IMR-90 (cell line): ENCODE results near the gene BTBD6. TPM values are rescaled to one million over a fixed set of nuclear protein-coding genes. Genes with fewer than 3 reads are reported as not detected.

Experiments used
- ATAC-seq: fragments of 200-7000 bp; cut with Tn5 transposase; 2 replicates; pipeline ENCODE4 v1.9.1; 2020; ENCODE audit warnings: low read depth, mild to moderate bottlenecking, moderate library complexity
- BruUV-seq: library from RNA; stranded (reverse); fragments of 400-500 nt; replicated peaks from 2 replicates; lab custom pipeline; 2021; lab: Mats Ljungman, UMichigan
- CTCF ChIA-PET: fragments of 300-600 bp; formaldehyde crosslinking; extraction: SDS; loops from one replicate; lab custom pipeline; 2021; ENCODE audit warnings: antibody characterized with exemption; lab: Yijun Ruan, JAX
- POLR2A ChIA-PET: fragments of 300-600 bp; sonication (Branson Sonifier 250); formaldehyde crosslinking; loops from one replicate; lab custom pipeline; 2022; ENCODE audit warnings: antibody characterized with exemption; ENCODE audit not compliant: unreplicated experiment; lab: Charles Lee
- DNase-seq: peaks from one replicate; pipeline ENCODE4 v3.0.0; 2013
- H2AFZ ChIP-seq: replicated peaks from 2 replicates; pipeline ENCODE3; 2013; ENCODE audit warnings: low read length, mild to moderate bottlenecking; ENCODE audit not compliant: poor library complexity
- H2AK5ac ChIP-seq: 2 replicates; pipeline ENCODE4 v1.6.1; 2013; ENCODE audit warnings: low read depth, low read length, inconsistent platforms
- H2AK9ac ChIP-seq: replicated peaks from 2 replicates; pipeline ENCODE3; 2013; ENCODE audit warnings: mild to moderate bottlenecking, low read depth, low read length, moderate library complexity; ENCODE audit not compliant: poor library complexity
- H2BK120ac ChIP-seq: 2 replicates; pipeline ENCODE4 v1.6.1; 2013; ENCODE audit warnings: low read depth, low read length, inconsistent platforms
- H2BK15ac ChIP-seq: 3 replicates; pipeline ENCODE4 v1.6.1; 2013; ENCODE audit warnings: low read depth, low read length, inconsistent platforms
- H2BK20ac ChIP-seq: 2 replicates; pipeline ENCODE4 v1.6.1; 2013; ENCODE audit warnings: low read depth, mild to moderate bottlenecking, inconsistent platforms, low read length, moderate library complexity
- H2BK5ac ChIP-seq: 2 replicates; pipeline ENCODE4 v1.6.1; 2013; ENCODE audit warnings: mild to moderate bottlenecking, low read depth, low read length, inconsistent platforms; ENCODE audit not compliant: poor library complexity, severe bottlenecking
- H3K14ac ChIP-seq: replicated peaks from 2 replicates; pipeline ENCODE4 v1.6.1; 2013; ENCODE audit warnings: low read depth, low read length, inconsistent platforms
- H3K18ac ChIP-seq: 2 replicates; pipeline ENCODE4 v1.6.1; 2013; ENCODE audit warnings: low read depth, low read length, control low read depth
- H3K23ac ChIP-seq: 2 replicates; pipeline ENCODE4 v1.6.1; 2013; ENCODE audit warnings: low read depth, low read length, inconsistent platforms
- H3K27ac ChIP-seq: 2 replicates; pipeline ENCODE4 v1.5.1; 2013; ENCODE audit warnings: mild to moderate bottlenecking, control low read depth, low read length; ENCODE audit not compliant: insufficient read depth
- H3K27me3 ChIP-seq: 2 replicates; pipeline ENCODE4 v1.6.1; 2013; ENCODE audit warnings: low read length; ENCODE audit not compliant: control insufficient read depth, insufficient read depth
- H3K36me3 ChIP-seq: 2 replicates; pipeline ENCODE4 v1.6.1; 2013; ENCODE audit warnings: low read length, mixed read lengths; ENCODE audit not compliant: control insufficient read depth, insufficient read depth
- H3K4ac ChIP-seq: 2 replicates; pipeline ENCODE4 v1.6.1; 2013; ENCODE audit warnings: low read depth, low read length, inconsistent platforms
- H3K4me1 ChIP-seq: 2 replicates; pipeline ENCODE4 v1.6.1; 2013; ENCODE audit warnings: low read length, mixed read lengths; ENCODE audit not compliant: control insufficient read depth, insufficient read depth
- H3K4me2 ChIP-seq: 2 replicates; pipeline ENCODE4 v1.6.1; 2013; ENCODE audit warnings: low read depth, mild to moderate bottlenecking, control low read depth, low read length, moderate library complexity
- H3K4me3 ChIP-seq: 2 replicates; pipeline ENCODE4 v1.5.1; 2013; ENCODE audit warnings: low read depth, mild to moderate bottlenecking, control low read depth, low read length, moderate library complexity; ENCODE audit not compliant: insufficient read depth
- H3K56ac ChIP-seq: 2 replicates; pipeline ENCODE4 v1.6.1; 2013; ENCODE audit warnings: low read length, inconsistent platforms; ENCODE audit not compliant: insufficient read depth; ENCODE audit errors: extremely low read depth
- H3K79me1 ChIP-seq, 2 experiments: 2 replicates each; pipeline ENCODE4 v1.6.1; 2013; ENCODE audit warnings: low read length in 2 of 2, inconsistent platforms in 1 of 2, low read depth in 1 of 2
- H3K9ac ChIP-seq: 2 replicates; pipeline ENCODE4 v1.6.1; 2013; ENCODE audit warnings: low read depth, low read length, control low read depth
- H3K9me1 ChIP-seq: 2 replicates; pipeline ENCODE4 v1.6.1; 2013; ENCODE audit warnings: low read length, inconsistent platforms; ENCODE audit not compliant: insufficient read depth
- H3K9me3 ChIP-seq: 2 replicates; pipeline ENCODE4 v1.6.1; 2013; ENCODE audit warnings: low read length; ENCODE audit not compliant: control insufficient read depth, insufficient read depth
- H4K20me1 ChIP-seq: 2 replicates; pipeline ENCODE4 v1.6.1; 2013; ENCODE audit warnings: low read length, inconsistent platforms; ENCODE audit not compliant: insufficient read depth
- H4K5ac ChIP-seq: 2 replicates; pipeline ENCODE4 v1.6.1; 2013; ENCODE audit warnings: mild to moderate bottlenecking, low read depth, low read length, control low read depth
- H4K8ac ChIP-seq, 2 experiments: 2 replicates each; pipeline ENCODE4 v1.6.1; 2013; ENCODE audit warnings: low read depth in 2 of 2, low read length in 2 of 2, control low read depth in 1 of 2, inconsistent platforms in 1 of 2
- H4K91ac ChIP-seq: 2 replicates; pipeline ENCODE4 v1.6.1; 2013; ENCODE audit warnings: low read depth, low read length, inconsistent platforms; ENCODE audit not compliant: insufficient read depth
- RFX5 ChIP-seq: IDR thresholded peaks from 2 replicates; pipeline ENCODE4 v1.8.0; 2012; ENCODE audit warnings: low read depth, mild to moderate bottlenecking, low read length, moderate library complexity
- WGBS, 2 experiments: methylation state at CpG; one replicate each; pipeline versions ENCODE4 v1.1.5 to v1.1.7; 2013; ENCODE audit warnings: missing lambda C conversion rate in 2 of 2; ENCODE audit not compliant: insufficient read length in 1 of 2; ENCODE audit errors: extremely low coverage in 2 of 2; 5-methylcytosine and 5-hydroxymethylcytosine counted together
- dilution Hi-C: fragments of 300-500 bp; cut with HindIII; formaldehyde crosslinking; loops from one replicate; pipeline ENCODE4 v1.14.3; 2018; ENCODE audit warnings: low sequenced_read_pairs; ENCODE audit not compliant: unreplicated experiment
- in situ Hi-C: fragments of 300-500 bp; cut with MboI; formaldehyde crosslinking; loops from 3 replicates; pipeline ENCODE4 v1.14.3; 2019; ENCODE audit warnings: low sequenced_read_pairs, inconsistent platforms, mixed read lengths
- intact Hi-C: fragments of 100-400 bp; cut with micrococcal nuclease; formaldehyde crosslinking; loops from 2 replicates; pipeline ENCODE4 v1.10.0; 2022
- polyA plus RNA-seq, 3 experiments: library from polyadenylated mRNA; depleted of rRNA; stranded (reverse); fragments of >200 nt; gene quantifications; 2 replicates each; pipeline ENCODE4 v1.2.3, GENCODE V29; 2012; ENCODE audit warnings: low replicate concordance in 1 of 3
- total RNA-seq: library from RNA; depleted of rRNA; stranded (reverse); fragments of >200 nt; gene quantifications from 2 replicates; pipeline ENCODE4 v1.2.3, GENCODE V29; 2012

The BTBD6 gene
- total and polyA plus RNA-seq, 2 of the 4 experiments (the other 2 are of a cell fraction), result 33.9 to 43.9 TPM

DNA sequence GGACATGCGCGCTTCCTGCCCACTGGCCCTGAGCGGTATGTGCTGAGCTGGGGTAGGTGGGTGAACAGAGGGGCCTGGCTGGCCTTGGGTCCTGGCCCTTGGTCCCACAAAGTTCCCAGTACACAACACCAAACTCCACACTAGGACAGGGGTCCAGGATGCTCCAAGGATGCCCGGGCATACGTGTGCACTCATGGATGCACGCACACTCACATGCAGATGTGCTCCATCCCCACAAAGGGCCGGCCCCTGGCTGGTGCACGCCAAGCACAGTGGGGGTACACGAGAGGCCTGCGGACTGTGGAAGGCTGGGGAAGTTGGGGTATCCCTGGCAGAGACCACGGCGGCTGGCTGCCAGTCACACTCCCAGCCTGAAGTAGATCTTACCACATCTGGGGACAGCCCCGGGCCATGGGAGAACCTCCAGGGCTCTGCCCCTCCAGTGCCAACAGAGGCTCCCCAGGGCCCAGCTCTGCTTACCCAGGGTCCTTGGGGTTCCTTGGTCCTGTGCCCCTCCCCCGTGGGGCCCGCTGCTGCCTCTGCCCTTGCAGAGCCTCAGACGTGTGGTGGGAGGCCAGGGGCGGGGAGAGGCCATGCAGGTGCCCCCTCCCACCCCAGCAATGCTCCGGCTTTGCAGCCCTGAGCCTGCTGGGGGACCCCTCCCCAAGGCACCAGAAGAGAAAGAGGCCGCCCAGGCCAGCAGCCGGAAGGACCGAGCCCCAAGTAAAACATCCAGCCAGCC lies 43.2 kb upstream of the BTBD6 start:
- Histone ChIP-seq H2AFZ (no peak overlapping the region), H4K91ac (no peak overlapping the region), H4K8ac (no peak overlapping the region), H2AK9ac (no peak overlapping the region), H3K4ac (no peak overlapping the region), H3K27ac (no peak overlapping the region), H3K4me3 (no peak overlapping the region), H3K9me3 (no peaks in the 10 kb centered on the region), H3K36me3 (peaks cover 3% of the 10 kb centered on the region; the same call in 1 of the 2 replicates), H3K4me2 (no peak overlapping the region), H3K9me1 (no peaks in the 10 kb centered on the region), H3K4me1 (peaks cover 1% of the 10 kb centered on the region; the same call in 1 of the 2 replicates), H2AK5ac (no peak overlapping the region), H4K5ac (no peak overlapping the region), H2BK15ac (no peak overlapping the region), H2BK5ac (no peak overlapping the region), H3K18ac (no peak overlapping the region), H3K23ac (no peak overlapping the region), H4K20me1 (peaks cover 9% of the 10 kb centered on the region), H3K27me3 (peaks cover 3% of the 10 kb centered on the region), H3K14ac (no peak overlapping the region), H3K9ac (no peak overlapping the region), H3K56ac (no peak overlapping the region), H2BK120ac (no peak overlapping the region), H2BK20ac (no peak overlapping the region), H3K79me1 (no peaks in the 10 kb centered on the region)
- intact Hi-C loops (no loop called here), in situ Hi-C loops (loop anchor here (5.0 kb wide), 1 partner anchor 77 kb away; no protein-coding TSS in a partner anchor), dilution Hi-C loops (no loop called here)
- ChIA-PET POLR2A (no interaction called here), CTCF (no interaction called here)
- BruUV-seq, result no TSS peak
- ATAC-seq (no peak; the same call in 1 of the 2 replicates), DNase-seq (no peak)
- 74% methylated on average over 5 of the region's 21 CpGs; no CpG with 5 or more reads in 1 of the 2 experiments for WGBS, 2 experiments
- no peak for TF ChIP-seq RFX5
